Measurements from ENCODE around the gene TSPEAR. TPM values are rescaled to one million over a fixed set of nuclear protein-coding genes. Genes with fewer than 3 reads are reported as not detected.

Gene TSPEAR
- polyA plus RNA-seq, 1 donor from 2014 or later, result not detected

GRCh38 chr21:44573630-44574456 is 137.5 kb downstream of the TSPEAR start, which contains the start of gene KRTAP10-4:
Gene KRTAP10-4, plus strand, starts transcription at chr21:44573729. Its CDS starts 30 bp downstream, at chr21:44573759.

GRCh38 chr21:44558695-44559094 is 152.7 kb downstream of the TSPEAR start, which contains the start of gene KRTAP10-3:
Gene KRTAP10-3, minus strand, starts transcription at chr21:44558795. Its CDS starts 80 bp downstream, at chr21:44558715.

GRCh38 chr21:44551340-44551961 is 159.9 kb downstream of the TSPEAR start, which contains the start of gene KRTAP10-2:
Gene KRTAP10-2, minus strand, starts transcription at chr21:44551505. Its CDS starts 47 bp downstream, at chr21:44551458.

GRCh38 chr21:44539991-44540666 is 171.2 kb downstream of the TSPEAR start, which contains the start of gene KRTAP10-1:
Gene KRTAP10-1, minus strand, starts transcription at chr21:44540195. Its CDS starts 45 bp downstream, at chr21:44540150.

GRCh38 chr21:44454747-44455523 is 256.4 kb downstream of the TSPEAR start, which contains the start of gene LRRC3:
Gene LRRC3, plus strand, starts transcription at chr21:44455510. Its CDS starts 1,135 bp downstream, at chr21:44456645.

Other genes with a start within 250 kb of the TSPEAR start
- gene KRTAP10-1, start 171.4 kb downstream of the TSPEAR start, polyA plus RNA-seq, result not detected in 2 replicates
- gene KRTAP10-2, start 160.1 kb downstream of the TSPEAR start, polyA plus RNA-seq, result not detected in 2 replicates
- gene KRTAP10-3, start 152.8 kb downstream of the TSPEAR start, polyA plus RNA-seq, result not detected in 2 replicates
- not detected in 2 replicates for gene KRTAP10-4, start 137.8 kb downstream of the TSPEAR start, polyA plus RNA-seq
- gene KRTAP10-5, start 131.0 kb downstream of the TSPEAR start, polyA plus RNA-seq, result not detected in 2 replicates
- gene KRTAP10-6, start 119.1 kb downstream of the TSPEAR start, polyA plus RNA-seq, result not detected in 2 replicates
- not detected in 2 replicates for gene KRTAP10-7, start 111.0 kb downstream of the TSPEAR start, polyA plus RNA-seq
- not detected in 2 replicates for gene KRTAP10-8, start 99.5 kb downstream of the TSPEAR start, polyA plus RNA-seq
- gene KRTAP10-9, start 84.5 kb downstream of the TSPEAR start, polyA plus RNA-seq, result not detected in 2 replicates
- gene KRTAP10-10, start 74.2 kb downstream of the TSPEAR start, polyA plus RNA-seq, result not detected in 2 replicates
- gene KRTAP10-11, start 65.2 kb downstream of the TSPEAR start, polyA plus RNA-seq, result not detected in 2 replicates
- not detected in 2 replicates for gene KRTAP12-4, start 56.9 kb downstream of the TSPEAR start, polyA plus RNA-seq
- gene KRTAP12-3, start 53.6 kb downstream of the TSPEAR start, polyA plus RNA-seq, result not detected in 2 replicates
- not detected in 2 replicates for gene KRTAP12-2, start 44.6 kb downstream of the TSPEAR start, polyA plus RNA-seq
- gene KRTAP12-1, start 29.4 kb downstream of the TSPEAR start, polyA plus RNA-seq, result not detected in 2 replicates
- not detected in 2 replicates for gene KRTAP10-12, start 14.4 kb downstream of the TSPEAR start, polyA plus RNA-seq
- 18.6 and 38.5 TPM in 2 replicates for gene UBE2G2, start 90.2 kb upstream of the TSPEAR start, polyA plus RNA-seq
- gene SUMO3, start 106.5 kb upstream of the TSPEAR start, polyA plus RNA-seq, result 66.7 and 90.6 TPM in 2 replicates
- gene PTTG1IP, start 162.1 kb upstream of the TSPEAR start, polyA plus RNA-seq, result 9.0 and 12.0 TPM in 2 replicates
- gene ITGB2, start 209.3 kb upstream of the TSPEAR start, polyA plus RNA-seq, result not detected in 2 replicates
- gene SLX9, start 228.5 kb upstream of the TSPEAR start, polyA plus RNA-seq, result 1.4 and 1.6 TPM in 2 replicates

Measured in Purkinje cell (primary cell).